ENCODE measurements around the gene KDM6B.

KDM6B gene

DNA sequence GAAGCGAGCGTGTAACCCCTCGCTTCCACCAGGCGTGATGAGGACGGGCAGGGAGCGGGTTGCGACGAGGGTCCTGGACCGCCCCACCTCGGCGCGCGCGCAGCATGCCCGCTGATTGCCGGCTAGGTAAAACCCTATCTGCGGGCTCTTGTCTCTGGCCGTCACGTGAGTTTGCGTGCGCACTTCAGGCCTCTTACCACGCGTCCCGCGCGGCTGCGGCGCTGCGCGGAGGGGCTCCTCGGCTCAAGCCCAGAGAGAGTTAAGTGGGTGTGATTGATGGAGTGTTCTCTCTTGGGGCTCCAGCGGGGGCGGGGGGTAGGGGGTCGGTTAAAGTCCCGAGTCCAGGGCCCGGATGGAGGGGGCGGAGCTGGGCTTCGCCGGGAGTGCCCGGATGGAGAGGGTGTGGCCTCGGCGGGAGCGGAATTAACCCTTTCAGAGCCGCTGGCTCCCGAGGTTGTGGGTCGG is 7.9 kb downstream of the KDM6B start:
- H3K27me3 ChIP-seq (replicated peaks; ENCODE audit: insufficient read depth, low read length) = no peaks in the 10 kb centered on the region
- no peaks in the 10 kb centered on the region for H3K36me3 ChIP-seq (replicated peaks; ENCODE audit: insufficient read depth, low read length)
- H4K20me1 ChIP-seq (ENCODE audit: insufficient read depth, low read length) = no peaks in the 10 kb centered on the region
- peak overlapping the region; percentile 100 for H3K4me2 ChIP-seq (ENCODE audit: low read depth, low read length)
- H3F3A ChIP-seq (ENCODE audit: insufficient read depth, low read length) = peaks cover 42% of the 10 kb centered on the region
- H3K79me2 ChIP-seq (ENCODE audit: low read length) = 0 out of 2 replicates have a peak, but pooled peaks cover 7% of the 10 kb centered on the region
- peak overlapping the region; percentile 93 for H3K27ac ChIP-seq (ENCODE audit: low read length)
- H3K4me3 ChIP-seq (ENCODE audit: low read length) = peak overlapping the region; percentile 94
- TF ChIP-seq EZH2 (optimal IDR thresholded peaks at IDR 0.05; ENCODE audit: low read depth, low read length) (no peak), EZH2phosphoT487 (IDR thresholded peaks at IDR 0.05; ENCODE audit: low read length) (no peak)
- TF ChIP-seq, protein P1, sequence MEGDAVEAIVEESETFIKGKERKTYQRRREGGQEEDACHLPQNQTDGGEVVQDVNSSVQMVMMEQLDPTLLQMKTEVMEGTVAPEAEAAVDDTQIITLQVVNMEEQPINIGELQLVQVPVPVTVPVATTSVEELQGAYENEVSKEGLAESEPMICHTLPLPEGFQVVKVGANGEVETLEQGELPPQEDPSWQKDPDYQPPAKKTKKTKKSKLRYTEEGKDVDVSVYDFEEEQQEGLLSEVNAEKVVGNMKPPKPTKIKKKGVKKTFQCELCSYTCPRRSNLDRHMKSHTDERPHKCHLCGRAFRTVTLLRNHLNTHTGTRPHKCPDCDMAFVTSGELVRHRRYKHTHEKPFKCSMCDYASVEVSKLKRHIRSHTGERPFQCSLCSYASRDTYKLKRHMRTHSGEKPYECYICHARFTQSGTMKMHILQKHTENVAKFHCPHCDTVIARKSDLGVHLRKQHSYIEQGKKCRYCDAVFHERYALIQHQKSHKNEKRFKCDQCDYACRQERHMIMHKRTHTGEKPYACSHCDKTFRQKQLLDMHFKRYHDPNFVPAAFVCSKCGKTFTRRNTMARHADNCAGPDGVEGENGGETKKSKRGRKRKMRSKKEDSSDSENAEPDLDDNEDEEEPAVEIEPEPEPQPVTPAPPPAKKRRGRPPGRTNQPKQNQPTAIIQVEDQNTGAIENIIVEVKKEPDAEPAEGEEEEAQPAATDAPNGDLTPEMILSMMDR (IDR thresholded peaks at IDR 0.05; ENCODE audit: low read length) = no peak
- peaks cover 27% of the 10 kb centered on the region for H3K4me1 ChIP-seq (ENCODE audit: low read length)
- no peaks in the 10 kb centered on the region for H3K9me2 ChIP-seq (replicated peaks; ENCODE audit: insufficient read depth, low read length)
- peak overlapping the region; percentile 98 for H3K9ac ChIP-seq (ENCODE audit: low read length)
- H3K9me3 ChIP-seq (replicated peaks; ENCODE audit: insufficient read depth, low read length) = no peaks in the 10 kb centered on the region
- H2AFZ ChIP-seq (ENCODE audit: low read length) = peak overlapping the region; percentile 93
- DNase-seq = peak; percentile 81

DNA sequence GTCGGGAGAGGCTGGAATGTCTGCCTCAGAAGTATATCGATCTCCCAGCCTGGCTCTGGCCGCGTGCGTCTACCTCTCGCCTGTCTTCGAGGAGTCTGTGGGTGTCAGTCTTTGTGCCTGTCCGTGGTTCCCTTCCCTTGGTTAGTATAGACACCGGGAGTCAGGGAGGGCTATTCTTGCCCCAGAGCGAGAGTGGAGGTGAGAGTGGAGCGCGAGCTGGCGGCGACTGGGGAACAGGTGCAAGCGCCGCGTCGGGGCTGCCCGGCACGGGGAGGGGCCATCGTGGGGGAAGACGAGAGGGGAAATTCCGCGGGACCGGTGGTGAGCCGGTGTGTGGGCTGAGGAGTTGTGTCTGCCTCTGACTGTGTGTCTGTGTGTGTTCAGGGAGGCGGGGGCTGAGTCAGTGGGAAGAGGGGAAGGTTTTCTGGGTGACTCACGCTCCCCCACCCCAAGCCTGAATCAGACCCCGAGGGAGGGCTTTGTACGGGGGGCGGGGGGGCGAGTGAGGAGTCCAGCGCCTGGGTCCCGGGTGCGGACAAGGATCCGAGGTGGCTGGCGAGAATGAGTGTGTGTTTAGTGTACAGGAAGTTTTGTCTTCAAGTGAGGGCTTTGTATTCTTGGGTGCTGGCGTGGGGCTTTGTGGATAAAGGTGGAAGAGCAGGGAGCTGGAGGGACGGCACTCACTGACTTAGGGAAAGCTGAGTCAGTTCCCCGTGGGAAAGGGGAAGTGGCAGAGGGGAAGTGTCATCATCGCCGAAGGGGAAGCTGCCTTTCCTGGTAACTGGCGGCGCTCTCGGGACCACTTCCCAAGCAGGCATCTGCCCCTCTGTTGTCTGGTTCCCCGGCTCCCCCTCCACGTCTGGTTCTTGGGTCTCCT is 8.6 kb downstream of the KDM6B start:
- peak overlapping the region; percentile 93 for H3K27ac ChIP-seq (ENCODE audit: low read length)
- H3F3A ChIP-seq (ENCODE audit: insufficient read depth, low read length) = peaks cover 35% of the 10 kb centered on the region
- peak overlapping the region; percentile 93 for H2AFZ ChIP-seq (ENCODE audit: low read length)
- H3K4me2 ChIP-seq (ENCODE audit: low read depth, low read length) = peak overlapping the region; percentile 100
- peaks cover 21% of the 10 kb centered on the region for H3K4me1 ChIP-seq (ENCODE audit: low read length)
- no peaks in the 10 kb centered on the region for H4K20me1 ChIP-seq (ENCODE audit: insufficient read depth, low read length)
- peak overlapping the region; percentile 98 for H3K9ac ChIP-seq (ENCODE audit: low read length)
- H3K27me3 ChIP-seq (replicated peaks; ENCODE audit: insufficient read depth, low read length) = no peaks in the 10 kb centered on the region
- peak; percentile 74 for DNase-seq
- H3K9me2 ChIP-seq (replicated peaks; ENCODE audit: insufficient read depth, low read length) = no peaks in the 10 kb centered on the region
- H3K9me3 ChIP-seq (replicated peaks; ENCODE audit: insufficient read depth, low read length) = no peaks in the 10 kb centered on the region
- no peaks in the 10 kb centered on the region for H3K36me3 ChIP-seq (replicated peaks; ENCODE audit: insufficient read depth, low read length)
- peak overlapping the region; percentile 94 for H3K4me3 ChIP-seq (ENCODE audit: low read length)
- 0 out of 2 replicates have a peak, but pooled peaks cover 7% of the 10 kb centered on the region for H3K79me2 ChIP-seq (ENCODE audit: low read length)
- TF ChIP-seq EZH2 (optimal IDR thresholded peaks at IDR 0.05; ENCODE audit: low read depth, low read length) (no peak), EZH2phosphoT487 (IDR thresholded peaks at IDR 0.05; ENCODE audit: low read length) (no peak)
- TF ChIP-seq, protein P1 (IDR thresholded peaks at IDR 0.05; ENCODE audit: low read length) = no peak

DNA sequence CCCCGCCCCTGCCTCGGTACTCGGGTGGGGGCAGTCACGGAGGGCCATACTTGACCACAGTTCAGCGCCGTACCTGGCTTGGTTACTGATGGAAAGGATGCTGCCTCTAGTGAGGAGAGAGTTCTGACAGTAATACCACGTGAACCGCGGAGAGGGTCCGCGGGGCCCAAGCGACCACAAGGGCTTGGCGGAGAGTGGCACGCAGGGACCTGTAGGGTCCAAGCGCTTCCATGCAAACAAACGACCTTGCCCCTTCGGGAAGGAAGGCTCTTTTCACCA is 9.2 kb downstream of the KDM6B start:
- Histone ChIP-seq H3K27ac (ENCODE audit: low read length) (peak overlapping the region; percentile 93), H4K20me1 (ENCODE audit: insufficient read depth, low read length) (no peaks in the 10 kb centered on the region), H3K9me2 (replicated peaks; ENCODE audit: insufficient read depth, low read length) (no peaks in the 10 kb centered on the region), H3K27me3 (replicated peaks; ENCODE audit: insufficient read depth, low read length) (no peaks in the 10 kb centered on the region), H3K79me2 (ENCODE audit: low read length) (0 out of 2 replicates have a peak, but pooled peaks cover 7% of the 10 kb centered on the region), H2AFZ (ENCODE audit: low read length) (peak overlapping the region; percentile 93), H3K4me3 (ENCODE audit: low read length) (peak overlapping the region; percentile 94), H3K36me3 (replicated peaks; ENCODE audit: insufficient read depth, low read length) (no peaks in the 10 kb centered on the region), H3K9ac (ENCODE audit: low read length) (peak overlapping the region; percentile 98), H3K4me1 (ENCODE audit: low read length) (peaks cover 18% of the 10 kb centered on the region), H3K4me2 (ENCODE audit: low read depth, low read length) (peak overlapping the region; percentile 100), H3F3A (ENCODE audit: insufficient read depth, low read length) (peaks cover 32% of the 10 kb centered on the region), H3K9me3 (replicated peaks; ENCODE audit: insufficient read depth, low read length) (no peaks in the 10 kb centered on the region)
- no peak for TF ChIP-seq EZH2 (optimal IDR thresholded peaks at IDR 0.05; ENCODE audit: low read depth, low read length)
- TF ChIP-seq, protein P1 (IDR thresholded peaks at IDR 0.05; ENCODE audit: low read length) = no peak
- TF ChIP-seq EZH2phosphoT487 (IDR thresholded peaks at IDR 0.05; ENCODE audit: low read length) = no peak
- no peak for DNase-seq

All from MM.1S (cell line).